ENCODE data around the gene ATXN7L3. TPM values are rescaled to one million over a fixed set of nuclear protein-coding genes. Genes with fewer than 3 reads are reported as not detected.
A peak's percentile ranks its signal among the peaks of the same experiment; 100 is the strongest.
"Not testable (repeated sequence)": the region's sequence is repeated elsewhere in the genome, so short reads cannot be mapped to it uniquely, and the experiment has no call there.

ATXN7L3 gene
- total RNA-seq, 1 donor from 2014 or later = 126 TPM

GRCh38 chr17:44170499-44171201 is 29.0 kb downstream of the ATXN7L3 start, which contains the start of gene ASB16:
TSS of gene ASB16 (plus strand) at chr17:44170704. CDS start at chr17:44170790, 86 bp downstream.
- no peak for DNase-seq (ENCODE audit: low spot score)
- Mint-ChIP-seq H3K9me3 (no peaks in the 10 kb centered on the region), H3K27ac (no peak within 1 kb of the TSS), H3K27me3 (ENCODE audit: insufficient read depth) (no peaks in the 10 kb centered on the region), H3K4me1 (ENCODE audit: low read depth) (peaks cover 10% of the 10 kb centered on the region), H3K4me3 (no peak within 1 kb of the TSS), H3K36me3 (ENCODE audit: low read depth) (peaks cover 3% of the 10 kb centered on the region)
- intact Hi-C loops (cut with micrococcal nuclease) = no loop called here

DNA sequence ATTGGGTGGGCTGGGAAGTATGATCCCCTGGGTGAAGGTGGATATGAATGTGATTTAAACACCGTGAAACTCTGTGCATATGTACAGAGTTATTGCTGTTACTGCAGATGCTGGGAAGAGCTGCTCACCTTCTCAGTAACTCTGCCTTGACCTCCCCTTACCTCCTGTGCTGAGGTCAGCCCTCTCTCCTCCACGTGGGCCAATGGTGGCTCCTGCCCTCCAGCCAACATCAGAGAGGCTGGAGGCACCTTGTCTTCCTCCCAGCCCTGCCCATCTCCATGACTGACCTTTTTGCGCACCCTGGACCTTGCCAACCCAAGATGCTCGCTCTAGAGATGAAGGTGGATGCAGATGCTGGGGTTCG is 29.6 kb downstream of the ATXN7L3 start:
- peaks cover 10% of the 10 kb centered on the region for H3K4me1 Mint-ChIP-seq (ENCODE audit: low read depth)
- H3K9me3 Mint-ChIP-seq = no peaks in the 10 kb centered on the region
- DNase-seq (ENCODE audit: low spot score) = no peak
- no peak overlapping the region for H3K27ac Mint-ChIP-seq
- intact Hi-C loops (cut with micrococcal nuclease) = no loop called here
- no peaks in the 10 kb centered on the region for H3K36me3 Mint-ChIP-seq (ENCODE audit: low read depth)
- H3K4me3 Mint-ChIP-seq = no peak overlapping the region
- H3K27me3 Mint-ChIP-seq (ENCODE audit: insufficient read depth) = no peaks in the 10 kb centered on the region

GRCh38 chr17:44167181-44167861 is 32.4 kb downstream of the ATXN7L3 start:
- no peaks in the 10 kb centered on the region for H3K27me3 Mint-ChIP-seq (ENCODE audit: insufficient read depth)
- no peak overlapping the region for H3K4me3 Mint-ChIP-seq
- H3K9me3 Mint-ChIP-seq = no peaks in the 10 kb centered on the region
- intact Hi-C loops (cut with micrococcal nuclease) = no loop called here
- no peak for DNase-seq (ENCODE audit: low spot score)
- H3K4me1 Mint-ChIP-seq (ENCODE audit: low read depth) = peaks cover 10% of the 10 kb centered on the region
- peaks cover 4% of the 10 kb centered on the region for H3K36me3 Mint-ChIP-seq (ENCODE audit: low read depth)
- H3K27ac Mint-ChIP-seq = no peak overlapping the region

- Mint-ChIP-seq H3K4me3 (no peak overlapping the region), H3K36me3 (ENCODE audit: low read depth) (peaks cover 8% of the 10 kb centered on the region), H3K4me1 (ENCODE audit: low read depth) (peaks cover 10% of the 10 kb centered on the region), H3K9me3 (no peaks in the 10 kb centered on the region), H3K27ac (no peak overlapping the region), H3K27me3 (ENCODE audit: insufficient read depth) (no peaks in the 10 kb centered on the region)
- no peak for DNase-seq (ENCODE audit: low spot score)
- intact Hi-C loops (cut with micrococcal nuclease) = no loop called here
Measured at GRCh38 chr17:44164476-44164875, 35.2 kb downstream of the ATXN7L3 start.

- H3K9me3 Mint-ChIP-seq = no peaks in the 10 kb centered on the region
Measured at GRCh38 chr17:44159519-44160210, 40.0 kb downstream of the ATXN7L3 start.

GRCh38 chr17:44155488-44155887 is 44.2 kb downstream of the ATXN7L3 start:
- Mint-ChIP-seq H3K27ac (no peak overlapping the region), H3K9me3 (no peaks in the 10 kb centered on the region), H3K4me1 (ENCODE audit: low read depth) (peaks cover 10% of the 10 kb centered on the region), H3K4me3 (no peak overlapping the region), H3K36me3 (ENCODE audit: low read depth) (peaks cover 16% of the 10 kb centered on the region), H3K27me3 (ENCODE audit: insufficient read depth) (no peaks in the 10 kb centered on the region)
- no peak for DNase-seq (ENCODE audit: low spot score)
- intact Hi-C loops (cut with micrococcal nuclease) = no loop called here

More at GRCh38 chr17:44159519-44160210, 40.0 kb downstream of the ATXN7L3 start:
- no peak for DNase-seq (ENCODE audit: low spot score)
- H3K4me3 Mint-ChIP-seq = no peak overlapping the region
- no peaks in the 10 kb centered on the region for H3K27me3 Mint-ChIP-seq (ENCODE audit: insufficient read depth)
- H3K36me3 Mint-ChIP-seq (ENCODE audit: low read depth) = peaks cover 15% of the 10 kb centered on the region
- intact Hi-C loops (cut with micrococcal nuclease) = no loop called here
- H3K27ac Mint-ChIP-seq = no peak overlapping the region
- H3K4me1 Mint-ChIP-seq (ENCODE audit: low read depth) = no peaks in the 10 kb centered on the region

DNA sequence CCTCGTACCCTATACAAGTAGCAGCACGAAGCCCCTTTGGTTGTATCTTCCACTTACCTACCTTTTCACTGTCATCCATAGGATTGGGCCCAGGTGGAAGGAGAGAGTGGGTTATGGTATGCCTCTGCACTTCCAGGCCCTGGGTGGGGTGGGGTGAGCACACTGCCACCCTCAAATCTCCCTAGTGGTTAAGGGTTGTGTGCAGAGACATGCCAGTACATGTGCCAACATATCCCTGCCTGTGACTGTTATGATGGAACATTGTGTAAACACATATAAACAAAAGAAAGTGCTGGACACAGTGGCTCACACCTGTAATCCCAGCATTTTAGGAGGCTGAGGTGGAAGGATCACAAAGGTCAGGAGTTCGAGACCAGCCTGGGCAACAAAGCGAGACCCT is 46.8 kb downstream of the ATXN7L3 start:
- peaks cover 14% of the 10 kb centered on the region for H3K4me1 Mint-ChIP-seq (ENCODE audit: low read depth)
- peaks cover 19% of the 10 kb centered on the region for H3K36me3 Mint-ChIP-seq (ENCODE audit: low read depth)
- H3K4me3 Mint-ChIP-seq = no peak overlapping the region
- H3K27ac Mint-ChIP-seq = peak overlapping the region; percentile 16
- H3K9me3 Mint-ChIP-seq = no peaks in the 10 kb centered on the region
- no peak for DNase-seq (ENCODE audit: low spot score)
- intact Hi-C loops (cut with micrococcal nuclease) = no loop called here
- no peaks in the 10 kb centered on the region for H3K27me3 Mint-ChIP-seq (ENCODE audit: insufficient read depth)

- no peak overlapping the region for H3K27ac Mint-ChIP-seq
- H3K4me1 Mint-ChIP-seq (ENCODE audit: low read depth) = peaks cover 20% of the 10 kb centered on the region
- H3K9me3 Mint-ChIP-seq = no peaks in the 10 kb centered on the region
- intact Hi-C loops (cut with micrococcal nuclease) = no loop called here
- no peak overlapping the region for H3K4me3 Mint-ChIP-seq
- no peak for DNase-seq (ENCODE audit: low spot score)
- H3K27me3 Mint-ChIP-seq (ENCODE audit: insufficient read depth) = no peaks in the 10 kb centered on the region
- peaks cover 29% of the 10 kb centered on the region for H3K36me3 Mint-ChIP-seq (ENCODE audit: low read depth)
Measured at GRCh38 chr17:44149750-44150329, 49.8 kb downstream of the ATXN7L3 start.

DNA sequence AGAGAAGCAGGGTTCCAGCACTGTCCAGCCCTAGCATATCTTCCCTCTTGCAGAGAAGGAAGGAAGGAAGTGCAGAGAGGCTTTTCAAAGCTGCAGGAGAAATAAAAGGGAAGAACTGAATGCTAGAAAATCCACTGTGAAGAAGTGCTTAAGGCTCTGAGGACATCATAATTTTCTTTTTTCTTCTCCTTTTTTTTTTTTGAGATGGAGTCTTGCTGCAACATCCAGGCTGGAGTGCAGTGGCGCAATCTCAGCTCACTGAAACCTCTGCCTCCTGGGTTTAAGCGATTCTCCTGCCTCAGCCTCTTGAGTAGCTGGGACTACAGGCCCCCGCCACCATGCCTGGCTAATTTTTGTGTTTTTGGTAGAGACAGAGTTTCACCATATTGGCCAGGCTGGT is 50.6 kb downstream of the ATXN7L3 start:
- Mint-ChIP-seq H3K4me1 (ENCODE audit: low read depth) (peaks cover 20% of the 10 kb centered on the region), H3K36me3 (ENCODE audit: low read depth) (peaks cover 29% of the 10 kb centered on the region)
- H3K9me3 Mint-ChIP-seq; H3K4me3 Mint-ChIP-seq; intact Hi-C loops (cut with micrococcal nuclease); H3K27me3 Mint-ChIP-seq (ENCODE audit: insufficient read depth); H3K27ac Mint-ChIP-seq; DNase-seq (ENCODE audit: low spot score): not testable (repeated sequence)

- Mint-ChIP-seq H3K9me3 (no peaks in the 10 kb centered on the region), H3K4me3 (no peak overlapping the region), H3K27ac (no peak overlapping the region), H3K36me3 (ENCODE audit: low read depth) (peaks cover 27% of the 10 kb centered on the region), H3K27me3 (ENCODE audit: insufficient read depth) (no peaks in the 10 kb centered on the region), H3K4me1 (ENCODE audit: low read depth) (peaks cover 17% of the 10 kb centered on the region)
- intact Hi-C loops (cut with micrococcal nuclease) = no loop called here
- no peak for DNase-seq (ENCODE audit: low spot score)
Measured at GRCh38 chr17:44147812-44148211, 51.9 kb downstream of the ATXN7L3 start.

- no peaks in the 10 kb centered on the region for H3K27me3 Mint-ChIP-seq (ENCODE audit: insufficient read depth)
- peaks cover 15% of the 10 kb centered on the region for H3K4me1 Mint-ChIP-seq (ENCODE audit: low read depth)
- H3K4me3 Mint-ChIP-seq = no peak overlapping the region
- DNase-seq (ENCODE audit: low spot score) = no peak
- intact Hi-C loops (cut with micrococcal nuclease) = no loop called here
- H3K9me3 Mint-ChIP-seq = no peaks in the 10 kb centered on the region
- no peak overlapping the region for H3K27ac Mint-ChIP-seq
- peaks cover 26% of the 10 kb centered on the region for H3K36me3 Mint-ChIP-seq (ENCODE audit: low read depth)
Measured at GRCh38 chr17:44146375-44147346, 53.0 kb downstream of the ATXN7L3 start.

Data from activated T-helper 1 cell treated with anti-CD3 and anti-CD28 coated beads, Interleukin-12 subunit alpha, Interleukin-12 subunit beta, Interleukin-2, Interleukin-4 antibody, amounts not matched to agents 30 ng/mL and 10 ng/mL and 1 ng/mL, durations not matched to agents 14 hours and 24 hours and 36 hours (primary cell).